ENCODE results near the gene PLXNA4. TPM values are rescaled to one million over a fixed set of nuclear protein-coding genes. Genes with fewer than 3 reads are reported as not detected.

PLXNA4 gene
- total RNA-seq, 1 donor from 2014 or later: 103 TPM

DNA sequence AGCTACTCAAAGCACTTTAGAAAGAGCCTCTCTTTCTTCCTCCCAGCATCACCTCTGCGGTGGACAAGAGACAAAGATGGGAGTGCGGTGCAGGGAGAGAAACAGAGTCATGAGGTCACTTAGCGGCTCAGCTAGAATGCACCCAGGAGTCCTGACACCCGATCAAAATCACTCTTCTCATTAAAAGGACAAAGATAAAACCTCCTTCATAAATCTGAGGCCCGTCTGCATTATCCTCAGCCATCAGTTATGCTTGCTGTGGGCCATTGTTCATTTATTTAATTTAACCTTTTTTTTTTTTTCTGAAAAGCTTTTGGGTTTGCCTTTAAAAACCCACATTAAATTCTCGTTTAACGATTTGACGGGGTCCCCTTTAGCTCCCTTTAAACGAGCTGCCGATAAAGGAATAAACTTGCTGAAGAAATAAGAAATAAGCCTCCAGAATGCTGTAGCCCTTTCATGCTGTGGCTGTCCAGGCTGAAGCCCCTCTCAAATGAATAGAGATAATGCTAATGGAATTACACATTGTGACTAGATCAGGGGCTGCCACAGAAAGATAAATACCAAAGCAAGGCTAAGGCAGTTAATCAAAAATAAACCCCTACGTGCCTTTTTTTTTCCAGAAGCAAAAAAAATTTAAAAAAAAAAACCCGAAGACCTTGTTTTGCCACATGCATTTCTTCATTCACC, 16.1 kb upstream of the PLXNA4 start:
- DNase-seq: no peak

DNA sequence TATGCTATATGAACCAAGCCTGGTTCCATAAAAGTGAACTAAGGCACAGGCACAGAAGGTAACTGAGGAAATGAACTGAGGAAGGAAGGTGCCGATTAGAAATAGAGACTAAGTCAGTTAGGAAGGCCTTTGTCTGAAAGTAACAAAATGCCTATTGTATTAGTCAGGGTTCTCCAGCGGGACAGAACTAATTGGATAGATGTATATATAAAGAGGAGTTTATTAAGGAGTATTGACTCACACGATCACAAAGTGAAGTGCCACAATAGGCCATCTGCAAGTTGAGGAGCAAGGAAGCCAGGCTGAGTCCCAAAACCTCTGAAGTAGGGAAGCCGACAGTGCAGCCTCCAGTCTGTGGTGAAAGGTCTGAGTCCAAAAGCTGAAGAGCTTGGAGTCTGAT, 13.9 kb upstream of the PLXNA4 start:
- no peak for DNase-seq

DNA sequence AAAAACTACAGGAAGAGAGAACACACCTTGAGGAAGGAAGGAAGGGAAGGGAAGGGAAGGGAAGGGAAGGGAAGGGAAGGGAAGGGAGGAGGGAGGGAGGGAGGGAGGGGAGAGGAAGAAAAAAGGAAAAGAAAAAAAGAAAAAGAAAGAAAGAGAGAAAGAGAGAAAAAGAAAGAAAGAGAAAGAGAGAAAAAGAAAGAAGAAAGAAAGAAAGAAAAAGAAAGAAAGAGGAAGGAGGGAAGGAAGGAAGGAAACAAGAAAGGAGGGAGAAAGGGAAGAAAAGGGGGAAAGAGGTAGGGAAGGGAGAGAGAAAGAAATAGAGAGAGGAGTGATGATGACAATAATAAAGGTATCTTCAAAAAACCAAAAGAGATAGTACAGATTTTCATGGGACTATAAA, 12.3 kb upstream of the PLXNA4 start:
- no peak for DNase-seq

DNA sequence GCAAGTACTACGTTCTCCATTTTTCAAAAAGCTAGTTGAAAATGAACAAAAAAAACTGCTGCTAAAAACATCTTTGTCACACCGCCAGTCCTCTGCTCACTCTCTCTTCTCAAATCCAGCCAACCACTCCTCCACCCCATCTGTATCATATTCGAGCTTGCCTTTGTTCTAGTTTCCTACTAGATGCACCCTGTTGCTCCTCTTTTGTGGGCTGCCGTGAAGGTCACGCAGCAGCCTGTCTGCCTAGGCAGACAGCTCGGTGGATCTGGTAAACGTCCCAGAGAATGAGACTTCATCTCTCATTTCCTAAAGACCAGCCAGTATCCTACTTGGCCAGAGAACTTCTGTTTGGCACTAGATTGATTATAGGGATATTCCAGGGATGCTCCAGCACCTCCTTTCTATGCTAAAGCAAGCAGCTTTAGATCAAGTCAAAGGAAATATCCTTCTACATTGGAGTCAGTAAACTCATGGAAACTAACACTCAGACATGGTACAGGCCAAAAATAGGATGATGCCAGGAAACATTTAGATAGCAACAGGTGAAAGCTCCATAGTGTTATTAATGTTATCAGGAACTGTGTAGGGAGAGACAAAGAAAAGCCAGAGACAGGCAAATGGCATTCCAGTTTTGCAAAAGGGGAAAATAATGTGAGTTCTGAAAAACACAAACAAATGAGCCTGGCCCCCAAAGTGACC, 8.7 kb upstream of the PLXNA4 start:
- peak; percentile 37 for DNase-seq

DNA sequence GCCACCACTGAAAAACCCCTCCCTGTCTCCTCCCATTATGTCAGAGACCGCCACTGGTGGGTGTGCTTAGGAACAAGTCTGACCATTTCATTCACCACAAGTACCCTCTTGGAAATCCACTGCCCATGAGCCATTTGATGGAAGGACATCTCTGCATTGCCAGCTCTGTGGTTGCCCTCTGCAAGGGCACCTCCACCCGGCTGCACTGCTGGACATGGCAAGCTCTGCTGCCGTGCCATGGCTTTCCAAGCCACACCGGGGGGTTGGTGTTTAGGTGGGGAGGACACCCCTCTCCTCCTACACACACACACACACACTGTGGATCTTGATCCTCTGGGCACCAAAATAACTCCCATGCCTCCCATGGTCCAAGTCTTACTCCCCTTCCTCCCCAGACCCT, 5.2 kb upstream of the PLXNA4 start:
- DNase-seq: no peak

DNA sequence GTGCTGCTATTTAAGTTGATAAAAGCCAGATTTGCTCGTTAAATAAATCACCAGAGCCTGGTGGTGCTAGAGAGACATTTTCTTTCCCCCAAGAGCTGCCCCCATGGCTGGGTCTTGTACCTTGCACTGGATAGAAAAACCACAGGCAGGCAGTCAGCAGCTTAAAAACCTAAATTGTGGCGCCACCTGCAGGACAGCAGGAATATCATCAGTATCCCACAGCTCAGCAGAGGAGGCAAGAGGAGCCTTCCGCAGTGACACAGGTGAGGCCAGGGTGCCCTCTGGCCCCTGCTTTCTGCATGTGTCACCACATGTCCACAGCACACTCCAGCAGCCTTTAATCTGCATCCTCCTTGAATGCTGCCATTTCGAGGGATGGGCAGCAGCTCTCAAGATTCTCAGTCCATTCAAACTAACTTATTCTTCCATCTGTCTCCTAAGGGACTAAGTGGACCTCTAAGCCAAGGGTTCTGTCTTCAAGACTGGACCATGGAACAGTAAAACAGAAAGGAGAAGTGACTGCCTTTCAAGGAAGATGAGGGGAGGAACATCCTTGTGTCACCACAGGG, 4.5 kb upstream of the PLXNA4 start:
- DNase-seq: peak; percentile 67

DNA sequence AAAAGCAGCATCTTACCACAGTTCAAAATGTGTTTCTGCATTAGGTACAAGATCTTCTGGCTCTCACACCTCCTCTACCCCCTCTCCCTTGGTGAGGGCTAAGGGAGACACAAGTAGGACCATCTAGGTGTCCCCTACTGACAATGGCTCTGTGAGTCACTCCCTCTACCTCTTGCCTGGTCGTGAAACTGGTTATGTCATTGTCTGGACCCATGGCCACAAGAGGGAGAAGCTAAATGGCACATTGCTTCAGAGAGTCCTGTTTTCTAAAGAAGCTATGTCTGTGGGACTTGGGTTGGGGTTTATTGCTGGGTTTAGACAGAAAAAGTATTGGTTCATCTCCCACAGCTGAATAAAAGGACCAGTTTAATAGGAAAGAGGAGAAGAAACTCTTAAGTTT, 4.0 kb upstream of the PLXNA4 start:
- DNase-seq: no peak

DNA sequence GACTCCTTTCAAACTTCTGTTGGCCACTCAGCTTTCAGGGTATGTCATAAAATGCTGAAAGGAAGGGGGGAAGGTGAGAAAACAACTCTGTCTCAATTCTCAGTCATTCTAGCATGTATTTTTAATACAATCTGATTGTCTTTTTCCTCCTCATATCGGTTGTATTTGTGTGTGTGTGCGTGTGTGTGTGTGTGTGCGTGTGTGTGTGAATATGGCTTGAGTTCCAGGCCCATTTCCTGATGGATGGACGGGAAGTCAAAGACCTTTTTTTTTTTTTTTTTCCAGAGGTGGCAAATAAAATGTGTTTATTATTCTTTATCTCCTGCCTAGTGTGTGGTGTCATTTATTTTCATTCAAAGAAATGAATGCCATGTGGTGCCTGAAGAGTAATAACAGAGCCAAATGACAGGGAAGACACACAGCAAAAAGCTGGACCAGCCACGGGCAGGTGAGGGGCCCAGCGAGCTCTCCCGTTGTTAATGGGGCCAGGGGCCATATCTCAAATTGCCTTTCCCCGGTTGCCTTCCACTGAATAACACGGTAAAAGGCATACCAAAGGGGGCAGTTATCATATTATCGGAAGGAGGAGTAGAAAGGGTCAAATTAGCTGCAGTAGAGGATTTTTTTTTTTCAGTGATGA, 3.1 kb upstream of the PLXNA4 start:
- DNase-seq: no peak

DNA sequence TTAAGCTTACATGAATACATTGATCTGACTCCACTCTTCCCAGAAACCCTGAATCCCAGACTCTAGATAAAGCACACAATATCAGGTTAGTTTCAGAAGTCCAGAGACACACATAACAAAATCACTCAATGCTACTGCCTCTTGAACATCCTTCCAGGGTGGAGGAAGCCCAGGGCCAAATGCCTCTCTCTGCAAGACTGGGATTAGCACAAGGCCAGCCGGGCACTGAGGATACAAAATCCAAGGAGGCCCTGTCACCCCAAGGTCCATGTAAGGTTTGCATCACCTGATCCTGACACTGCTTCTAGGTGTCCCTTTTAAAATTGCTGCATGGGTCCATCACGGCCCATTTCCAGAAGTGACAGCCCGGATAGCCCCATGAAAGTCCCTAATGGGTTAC, 2.6 kb upstream of the PLXNA4 start:
- DNase-seq: no peak

DNA sequence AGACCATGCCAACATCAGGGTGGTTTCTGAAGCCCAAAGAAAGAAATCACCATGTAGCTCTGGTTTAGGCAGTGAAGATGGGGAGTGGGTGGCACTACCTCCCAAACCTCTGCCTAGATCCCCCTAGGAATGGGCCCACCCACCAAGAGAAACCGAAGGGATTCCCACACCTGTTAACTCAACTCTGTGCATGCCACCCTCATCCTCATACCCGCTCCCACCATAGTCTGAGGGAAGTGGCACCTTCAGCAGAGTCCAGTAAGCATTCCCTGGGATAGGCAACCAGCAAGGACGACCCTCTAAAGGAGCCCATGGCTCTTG, 1.7 kb upstream of the PLXNA4 start:
- DNase-seq: no peak

DNA sequence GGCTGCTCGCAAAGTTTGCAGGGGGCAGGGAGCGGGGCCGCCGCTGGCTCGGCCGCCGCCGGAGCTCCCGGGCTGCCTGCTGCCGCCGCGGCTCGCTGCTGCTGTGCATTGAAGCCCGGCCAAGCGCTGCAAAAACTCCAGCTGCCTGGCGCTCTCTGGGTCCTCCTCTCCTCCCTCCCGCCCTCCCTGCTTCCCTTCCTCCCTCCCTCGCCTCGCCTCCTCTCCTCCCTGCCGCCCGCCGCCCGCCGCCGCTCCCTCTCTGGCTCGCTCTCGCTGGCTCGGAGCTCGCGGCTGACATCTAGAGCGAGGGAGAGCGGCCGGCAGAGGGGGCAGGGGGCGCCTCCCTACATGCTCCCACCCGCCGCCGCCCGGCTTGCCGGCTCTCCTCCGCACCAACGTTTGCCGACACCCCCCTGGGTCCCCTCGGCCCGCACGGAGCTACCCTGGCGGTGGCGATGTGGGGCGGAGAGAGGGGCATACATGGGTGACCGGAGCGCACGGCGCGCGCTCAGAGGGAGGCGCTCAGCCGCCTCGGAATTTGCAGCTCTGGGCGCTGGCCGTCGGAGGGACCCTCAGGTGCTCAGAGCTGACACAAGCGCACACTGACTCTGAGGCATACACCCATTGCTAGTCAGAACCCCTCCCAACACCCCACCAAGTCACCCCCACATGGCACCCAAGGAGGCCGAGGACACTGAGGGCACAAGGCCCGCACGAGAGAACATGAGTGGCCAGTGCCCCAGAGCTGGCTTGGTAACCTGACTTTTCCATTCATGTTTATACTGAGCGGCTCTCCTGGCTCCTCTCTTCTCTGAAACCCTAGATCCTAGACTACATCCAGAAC, 1.2 kb upstream of the PLXNA4 start:
- DNase-seq: peak; percentile 74

DNA sequence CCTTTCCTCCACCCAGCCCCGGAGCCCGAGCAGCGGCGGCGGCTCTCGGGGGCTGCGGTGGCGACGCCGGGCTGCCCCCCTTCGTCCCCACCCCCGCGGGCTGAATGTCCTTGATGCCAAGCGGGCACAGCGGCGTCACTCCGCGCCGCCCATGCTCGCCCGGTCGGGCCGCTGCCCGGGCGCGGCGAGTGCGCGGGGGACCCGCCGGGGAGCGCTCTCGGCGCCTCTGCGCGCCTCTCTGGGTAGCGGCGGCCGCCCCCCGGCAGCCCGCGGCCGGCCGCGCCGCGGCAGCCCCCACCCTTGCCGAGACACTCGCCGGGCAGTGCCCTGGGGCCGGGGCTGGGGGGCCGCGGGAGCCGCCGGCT, 433 bp upstream of the PLXNA4 start:
- no peak for DNase-seq

DNA sequence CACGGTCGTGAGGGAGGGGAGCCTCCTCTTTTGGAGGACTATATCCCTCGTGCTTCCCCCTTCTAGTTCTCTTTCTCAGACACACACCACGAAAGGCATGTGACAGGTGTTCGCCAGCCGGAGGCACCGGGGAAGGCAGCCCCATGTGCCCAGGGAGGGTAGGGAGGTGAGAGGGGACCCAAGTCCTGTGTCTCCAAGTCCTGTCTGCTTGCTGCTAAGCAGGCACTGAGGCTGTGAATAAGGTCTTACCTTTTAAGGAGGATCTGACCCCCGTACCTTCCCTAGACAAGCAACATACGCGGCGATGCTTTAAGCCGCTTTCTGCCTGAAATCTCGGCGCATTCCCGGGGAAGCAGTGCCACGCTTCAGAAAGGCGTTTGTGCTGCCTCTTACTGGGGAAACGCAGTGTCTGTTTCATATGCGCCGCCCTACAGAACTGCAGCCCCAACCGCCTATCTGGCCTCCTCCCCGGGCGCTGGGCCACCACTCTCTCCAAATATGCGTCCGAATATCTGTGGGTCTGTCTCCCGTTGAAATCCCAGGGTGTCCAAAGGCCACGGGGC, 770 bp downstream of the PLXNA4 start:
- DNase-seq: peak; percentile 59

DNA sequence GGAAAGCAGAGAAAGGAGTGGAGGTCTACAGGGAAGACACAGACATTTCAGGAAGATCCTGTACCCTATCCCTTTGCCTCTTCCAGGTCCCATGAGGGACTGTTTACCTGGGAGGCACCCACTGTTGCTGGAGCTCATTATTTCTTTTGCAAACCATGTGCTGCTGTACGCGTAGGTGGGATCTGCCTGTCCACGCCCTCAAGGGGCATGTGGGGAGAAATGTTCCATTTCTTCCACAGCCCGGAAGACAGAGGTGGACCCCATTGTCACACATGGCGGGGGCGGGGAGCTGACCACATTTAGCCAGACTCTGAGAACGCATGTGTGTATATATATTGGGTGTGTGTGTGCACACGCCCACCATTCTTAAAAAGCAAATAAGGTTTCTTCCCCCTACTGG, 2.0 kb downstream of the PLXNA4 start:
- DNase-seq: no peak

DNA sequence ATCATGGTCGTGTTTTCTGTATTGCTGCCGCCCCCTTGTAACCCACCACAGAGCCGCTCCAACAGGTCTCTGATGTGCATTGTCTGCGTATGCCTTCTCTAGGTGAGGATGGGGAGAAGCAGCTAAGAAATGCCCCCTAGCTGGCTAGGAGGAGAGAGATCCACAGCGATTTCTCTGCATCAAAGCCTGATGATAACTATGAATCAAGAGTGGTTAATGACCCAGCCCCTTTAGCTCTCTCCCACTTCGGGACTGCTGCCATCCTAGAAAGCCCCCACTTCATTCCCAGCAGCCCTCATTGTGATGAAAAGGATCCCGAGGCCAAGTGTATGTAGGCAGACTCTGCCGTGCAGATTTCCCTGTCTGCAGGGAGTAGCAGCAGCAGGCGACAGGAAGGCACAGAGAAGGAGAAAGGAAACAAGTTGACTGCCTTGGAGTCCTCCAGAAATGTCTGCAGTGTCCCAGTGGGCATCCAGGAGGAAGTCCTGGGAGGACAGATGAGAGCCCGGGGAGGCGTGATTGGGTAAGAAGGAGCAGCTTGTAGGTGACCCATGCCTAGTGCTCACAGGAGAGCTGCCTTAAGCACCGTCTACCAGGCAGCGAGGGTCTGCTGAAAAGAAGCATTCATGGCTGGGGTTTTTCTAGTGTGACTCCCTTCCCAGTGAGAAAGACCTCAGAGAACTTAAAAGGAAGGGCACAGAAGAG, 2.9 kb downstream of the PLXNA4 start:
- peak; percentile 7 for DNase-seq

DNA sequence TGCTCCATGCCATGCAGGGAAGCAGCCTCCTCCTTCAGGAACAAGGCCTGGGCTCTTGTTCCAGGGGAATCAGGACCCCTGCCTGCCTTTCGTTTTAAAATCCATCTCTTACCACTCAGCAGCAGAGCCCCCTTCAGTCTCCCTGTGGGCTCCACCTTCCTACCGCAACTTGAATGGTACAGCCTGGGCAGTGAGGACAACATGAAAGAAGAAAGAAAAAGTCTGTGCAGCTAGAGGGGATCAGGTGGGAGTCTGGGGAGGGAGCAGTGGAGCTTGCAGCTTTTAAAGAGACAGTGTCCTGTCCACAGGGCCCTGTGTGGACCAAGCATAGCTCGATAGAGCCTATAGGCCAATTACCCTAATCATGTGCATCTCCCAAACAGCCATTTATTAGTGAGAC, 3.7 kb downstream of the PLXNA4 start:
- DNase-seq: no peak

DNA sequence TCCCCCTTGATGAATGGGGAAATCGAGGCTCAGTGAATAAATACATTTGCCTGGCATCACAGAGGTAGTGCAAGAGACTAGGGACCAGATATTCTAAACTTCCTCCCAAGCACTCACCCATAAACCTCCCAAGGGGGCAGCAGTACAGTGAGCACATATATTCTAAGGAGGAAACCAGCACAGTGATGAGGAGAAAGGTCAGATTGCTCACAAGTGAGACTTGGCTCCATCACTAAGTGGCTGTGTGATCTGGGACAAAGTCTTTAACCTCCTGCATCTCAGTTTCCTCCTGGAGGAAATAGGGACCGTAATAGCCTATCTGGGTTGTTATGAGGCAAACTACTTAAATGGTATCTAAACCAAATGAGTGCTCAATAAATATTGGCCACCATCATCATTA, 4.3 kb downstream of the PLXNA4 start:
- DNase-seq: no peak

DNA sequence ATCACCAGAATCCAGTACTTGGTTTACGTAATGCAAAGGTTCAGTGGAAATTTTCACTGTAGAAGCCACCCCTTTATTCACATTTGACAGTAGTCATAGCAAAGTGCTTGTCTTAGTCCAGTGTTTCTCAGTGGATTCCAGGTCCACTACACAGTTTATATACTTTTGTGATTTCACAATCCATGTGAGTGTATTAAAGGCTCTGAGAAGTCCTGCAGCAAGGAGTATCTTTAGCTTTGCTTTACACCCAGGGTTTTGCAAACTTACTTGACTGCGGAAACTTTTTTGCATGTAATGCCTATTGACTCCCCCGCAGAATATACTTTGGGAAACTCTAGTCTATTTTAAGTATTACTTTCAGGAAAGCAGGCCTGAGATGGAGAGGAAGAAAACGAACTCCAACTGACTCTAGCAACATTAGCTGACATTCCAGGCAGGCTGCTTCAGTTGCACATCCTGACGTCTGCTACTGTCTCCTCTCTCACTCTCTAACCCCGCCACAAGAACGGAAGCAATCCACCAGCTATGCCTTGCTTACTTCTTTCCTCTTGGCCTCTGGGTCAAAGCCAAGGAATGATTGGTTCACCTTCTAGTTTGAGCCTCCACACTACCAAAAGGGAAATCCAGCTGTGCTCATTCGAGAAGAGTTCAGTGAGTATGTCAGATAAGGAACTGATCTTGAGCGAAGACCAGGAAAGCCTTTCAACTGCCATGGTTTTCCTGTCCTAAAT, 6.2 kb downstream of the PLXNA4 start:
- no peak for DNase-seq

DNA sequence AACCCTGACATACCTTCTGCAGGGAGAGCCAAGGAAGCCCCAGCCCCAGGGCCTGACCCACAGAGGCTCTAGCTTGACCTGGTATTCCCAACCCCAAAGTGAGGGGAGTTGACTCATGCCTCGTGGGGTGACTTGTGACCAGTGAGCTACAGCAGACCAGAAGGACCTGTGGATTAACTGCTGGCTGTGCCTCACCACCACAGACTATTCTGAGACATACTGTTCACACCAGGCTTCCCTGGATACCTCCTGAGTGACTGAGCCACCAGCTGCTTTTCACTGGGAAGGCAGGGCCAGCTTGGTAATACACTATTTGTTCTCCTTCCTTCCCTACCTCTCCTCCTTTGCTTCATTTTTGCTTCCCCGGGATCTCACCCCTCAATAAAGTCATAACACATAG, 7.3 kb downstream of the PLXNA4 start:
- DNase-seq: no peak

DNA sequence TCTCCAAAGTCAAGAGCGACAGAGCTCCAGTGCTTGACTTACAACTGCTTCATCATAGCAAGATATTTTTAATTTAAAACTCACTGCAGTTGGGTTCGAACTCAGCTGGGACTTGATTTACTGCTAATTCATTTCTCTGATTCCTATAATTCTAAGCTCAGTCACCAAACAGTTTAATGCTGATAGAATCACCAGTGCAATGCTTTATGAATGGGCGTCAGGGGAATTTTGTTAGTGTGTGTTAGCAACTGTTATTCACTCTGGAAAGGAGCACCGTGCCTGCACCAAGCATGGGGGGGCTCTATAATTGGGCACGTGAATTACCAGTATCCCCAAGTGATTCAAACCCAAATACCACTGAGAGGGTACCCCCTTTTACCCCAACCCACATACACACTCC, 10.4 kb downstream of the PLXNA4 start:
- DNase-seq: no peak

DNA sequence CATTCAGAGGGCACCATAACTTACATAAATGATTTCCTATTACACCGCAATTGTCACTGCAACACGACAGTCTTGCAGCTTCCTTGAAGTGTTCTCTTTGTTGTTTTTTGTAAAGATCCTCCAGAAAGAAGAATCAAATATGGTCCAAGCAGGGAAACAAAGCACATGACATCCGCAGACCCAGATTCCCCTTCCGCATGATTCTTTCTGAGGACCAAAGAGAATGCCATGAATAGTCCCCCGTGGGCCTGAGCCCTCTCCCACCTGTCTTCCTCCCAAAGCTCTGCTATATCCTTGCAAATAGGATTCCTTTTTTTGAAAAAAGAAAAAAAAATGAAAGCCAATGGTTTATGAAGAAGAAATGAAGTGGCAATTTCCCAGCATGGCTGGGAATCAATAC, 10.8 kb downstream of the PLXNA4 start:
- no peak for DNase-seq
